SH-SY5Y (cell line): ENCODE measurements around the gene SYT7.

Experiments used
- GATA2 ChIP-seq: IDR thresholded peaks from 2 replicates; pipeline ENCODE4 v1.6.1; 2011; ENCODE audit warnings: mild to moderate bottlenecking, low read depth, low read length
- GATA3 ChIP-seq: IDR thresholded peaks from 2 replicates; pipeline ENCODE4 v1.6.1; 2011; ENCODE audit warnings: low read depth, mild to moderate bottlenecking, low read length, moderate library complexity

DNA sequence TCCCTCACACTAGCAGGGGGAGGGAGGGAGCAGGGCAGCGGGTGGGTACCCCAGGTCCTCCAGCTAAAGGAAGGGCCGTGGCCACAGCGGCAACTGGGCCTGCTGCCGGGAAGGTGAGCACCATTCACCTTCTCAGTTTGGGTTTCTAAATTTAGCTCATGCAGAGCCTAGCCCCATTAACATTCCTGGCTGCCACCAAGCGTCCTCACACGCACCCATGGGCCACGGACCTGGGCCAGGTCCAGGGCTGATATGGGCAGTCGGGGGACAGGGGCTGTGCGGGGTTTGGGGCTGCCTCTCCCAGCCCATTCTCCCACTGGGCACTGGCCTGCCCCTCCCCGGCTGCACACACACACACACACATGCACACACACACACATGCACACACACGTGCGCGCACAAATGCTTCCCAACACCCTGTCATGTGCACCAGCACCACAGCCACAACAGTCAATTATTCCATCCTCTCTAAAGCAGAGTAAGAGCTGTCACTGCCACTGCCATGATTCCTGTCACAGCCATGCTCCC lies 28.7 kb downstream of the SYT7 start:
- TF ChIP-seq GATA2 (no peak), GATA3 (no peak)
